ENCODE measurements around the gene METTL17.

GRCh38 chr14:21011136-21011535 lies 21.4 kb downstream of the METTL17 start:
- TF ChIP-seq CTCF (conservative IDR thresholded peaks at IDR 0.05 in 1 of 2, IDR thresholded peaks at IDR 0.05 in 1 of 2; ENCODE audit: low read depth in 1 of 2, low read length in 2 of 2): no peak
- peak; percentile 26 for TF ChIP-seq EZH2 (IDR thresholded peaks at IDR 0.05; ENCODE audit: low read length, missing control alignments)

All from fibroblast of lung (primary cell).